A673 (cell line): ENCODE results near the gene RNF144B. TPM values are rescaled to one million over a fixed set of nuclear protein-coding genes. Genes with fewer than 3 reads are reported as not detected.

Experiments
- BruUV-seq: library from RNA; stranded (reverse); fragments of 400-500 nt; replicated peaks from 2 replicates; lab custom pipeline; 2021; lab: Mats Ljungman, UMichigan
- CTCF ChIA-PET: fragments of 300-600 bp; sonication (Branson Sonifier 250); formaldehyde crosslinking; loops from one replicate; lab custom pipeline; 2022; ENCODE audit warnings: antibody characterized with exemption; lab: Charles Lee
- POLR2A ChIA-PET: fragments of 300-600 bp; sonication (Branson Sonifier 250); formaldehyde crosslinking; loops from one replicate; lab custom pipeline; 2022; ENCODE audit warnings: antibody characterized with exemption; ENCODE audit not compliant: low non-redundant PET; lab: Charles Lee
- DNase-seq: peaks from one replicate; pipeline ENCODE4 v3.0.0-alpha.2; 2015; ENCODE audit warnings: low spot score
- H3K27ac ChIP-seq: fragments of 200-600 bp; sonication (generic); 2 replicates; pipeline ENCODE4 v1.5.1; 2016; ENCODE audit warnings: mixed run types, low read depth, mild to moderate bottlenecking, mixed read lengths, antibody characterized with exemption, low read length; ENCODE audit not compliant: poor library complexity, severe bottlenecking
- H3K27me3 ChIP-seq: fragments of 200-600 bp; sonication (generic); replicated peaks from 2 replicates; pipeline ENCODE4 v1.6.1; 2017; ENCODE audit warnings: mixed run types, low read depth, mild to moderate bottlenecking, mixed read lengths, antibody characterized with exemption, low read length; ENCODE audit not compliant: insufficient read depth, poor library complexity
- H3K36me3 ChIP-seq: fragments of 200-600 bp; sonication (generic); 2 replicates; pipeline ENCODE4 v1.6.1; 2016; ENCODE audit warnings: mixed run types, mild to moderate bottlenecking, mixed read lengths, antibody characterized with exemption, low read length; ENCODE audit not compliant: insufficient read depth, poor library complexity, severe bottlenecking
- H3K4me1 ChIP-seq: fragments of 200-600 bp; sonication (generic); 2 replicates; pipeline ENCODE4 v1.6.1; 2017; ENCODE audit warnings: mixed run types, mild to moderate bottlenecking, mixed read lengths, antibody characterized with exemption, low read length; ENCODE audit not compliant: insufficient read depth, poor library complexity, severe bottlenecking
- H3K4me3 ChIP-seq: fragments of 200-600 bp; sonication (generic); 2 replicates; pipeline ENCODE4 v1.5.1; 2016; ENCODE audit warnings: low read depth, mixed run types, mild to moderate bottlenecking, mixed read lengths, low read length; ENCODE audit not compliant: poor library complexity, severe bottlenecking
- H3K9me3 ChIP-seq: fragments of 200-600 bp; sonication (generic); 2 replicates; pipeline ENCODE4 v1.6.1; 2016; ENCODE audit warnings: mixed run types, low read depth, mild to moderate bottlenecking, mixed read lengths, antibody characterized with exemption, low read length; ENCODE audit not compliant: poor library complexity, severe bottlenecking
- EZH2 ChIP-seq: fragments of 200-600 bp; sonication (generic); IDR thresholded peaks from 2 replicates; pipeline ENCODE4 v1.6.1; 2017; ENCODE audit warnings: borderline replicate concordance, low read depth, mild to moderate bottlenecking, mixed read lengths, antibody characterized with exemption, low read length; ENCODE audit not compliant: poor library complexity, severe bottlenecking
- intact Hi-C: fragments of 100-400 bp; cut with micrococcal nuclease; formaldehyde crosslinking; loops from one replicate; pipeline ENCODE4 v1.10.0; 2022; ENCODE audit not compliant: unreplicated experiment
- total RNA-seq: library from RNA; stranded (reverse); gene quantifications from 2 replicates; pipeline ENCODE4 v1.2.3, GENCODE V29; 2021
- TF ChIP-seq, protein P1 (sequence below): fragments of 300-800, 200-600 bp; sonication (generic); conservative IDR thresholded peaks from 2 replicates; pipeline ENCODE4 v1.5.1; 2017; ENCODE audit warnings: low read depth, mild to moderate bottlenecking, antibody characterized with exemption, low read length, moderate library complexity, mixed read lengths

RNF144B gene
- total RNA-seq, 1 experiment from 2014 or later = 0.82 TPM

DNA sequence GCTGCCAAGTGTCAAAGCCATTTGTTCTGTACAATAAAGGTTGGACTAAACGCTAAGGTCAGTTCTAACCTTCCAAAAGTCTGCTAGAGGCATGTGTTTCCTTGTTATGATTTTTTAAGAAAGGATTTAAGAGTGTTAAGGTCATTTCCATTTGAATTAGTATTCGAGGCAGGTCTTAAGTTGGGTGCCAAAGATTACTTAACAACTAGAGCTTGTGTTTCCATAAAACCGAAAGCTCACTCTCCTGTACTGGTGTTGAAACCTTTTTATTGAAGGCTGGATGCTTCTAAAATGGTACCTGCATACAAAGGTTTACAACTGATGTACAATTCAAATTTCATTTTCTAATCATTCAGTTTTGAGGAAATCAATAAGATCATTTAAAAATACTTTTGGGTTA lies 82.4 kb downstream of the RNF144B start:
- BruUV-seq = no TSS peak
- Histone ChIP-seq H3K4me1 (peaks cover 4% of the 10 kb centered on the region), H3K36me3 (no peaks in the 10 kb centered on the region), H3K4me3 (no peak overlapping the region), H3K27me3 (no peaks in the 10 kb centered on the region), H3K9me3 (no peaks in the 10 kb centered on the region), H3K27ac (no peak overlapping the region)
- ChIA-PET CTCF (no interaction called here), POLR2A (no interaction called here)
- no peak for DNase-seq
- intact Hi-C loops = no loop called here
- TF ChIP-seq, protein P1, sequence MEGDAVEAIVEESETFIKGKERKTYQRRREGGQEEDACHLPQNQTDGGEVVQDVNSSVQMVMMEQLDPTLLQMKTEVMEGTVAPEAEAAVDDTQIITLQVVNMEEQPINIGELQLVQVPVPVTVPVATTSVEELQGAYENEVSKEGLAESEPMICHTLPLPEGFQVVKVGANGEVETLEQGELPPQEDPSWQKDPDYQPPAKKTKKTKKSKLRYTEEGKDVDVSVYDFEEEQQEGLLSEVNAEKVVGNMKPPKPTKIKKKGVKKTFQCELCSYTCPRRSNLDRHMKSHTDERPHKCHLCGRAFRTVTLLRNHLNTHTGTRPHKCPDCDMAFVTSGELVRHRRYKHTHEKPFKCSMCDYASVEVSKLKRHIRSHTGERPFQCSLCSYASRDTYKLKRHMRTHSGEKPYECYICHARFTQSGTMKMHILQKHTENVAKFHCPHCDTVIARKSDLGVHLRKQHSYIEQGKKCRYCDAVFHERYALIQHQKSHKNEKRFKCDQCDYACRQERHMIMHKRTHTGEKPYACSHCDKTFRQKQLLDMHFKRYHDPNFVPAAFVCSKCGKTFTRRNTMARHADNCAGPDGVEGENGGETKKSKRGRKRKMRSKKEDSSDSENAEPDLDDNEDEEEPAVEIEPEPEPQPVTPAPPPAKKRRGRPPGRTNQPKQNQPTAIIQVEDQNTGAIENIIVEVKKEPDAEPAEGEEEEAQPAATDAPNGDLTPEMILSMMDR = no peak
- TF ChIP-seq EZH2 = no peak

DNA sequence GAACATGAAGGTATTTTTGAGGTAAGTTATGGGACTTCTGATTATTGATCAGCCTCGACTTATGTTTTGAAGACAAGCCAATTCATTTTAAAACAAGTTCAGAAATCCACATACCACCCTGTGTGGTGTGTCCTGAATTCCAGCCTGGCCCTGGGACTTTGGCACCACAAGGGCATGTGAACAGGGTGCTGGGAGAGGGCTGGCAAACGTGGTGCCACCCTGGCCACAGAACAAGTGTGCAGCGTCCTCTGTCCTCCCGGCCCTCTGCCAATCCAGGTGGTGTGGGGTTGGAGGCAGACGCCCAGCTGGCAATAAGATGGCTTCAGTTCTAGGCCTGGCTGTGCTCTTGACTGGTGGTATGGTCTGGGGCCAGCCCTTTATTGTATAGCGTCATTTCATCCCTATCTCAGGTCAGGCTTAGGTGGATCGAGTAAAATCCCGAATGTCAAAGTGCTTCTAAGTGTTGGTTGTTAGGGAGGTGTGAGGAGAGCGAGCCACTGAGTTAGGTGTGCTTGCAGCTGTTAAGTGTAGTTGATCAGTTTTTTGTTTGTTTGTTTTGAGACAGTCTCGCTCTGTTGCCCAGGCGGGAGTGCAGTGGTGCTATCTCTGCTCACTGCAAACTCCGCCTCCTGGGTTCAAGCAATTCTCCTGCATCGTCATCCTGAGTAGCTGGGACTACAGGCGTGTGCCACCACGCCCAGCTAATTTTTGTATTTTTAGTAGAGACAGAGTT lies 84.2 kb downstream of the RNF144B start:
- Histone ChIP-seq H3K27me3 (no peaks in the 10 kb centered on the region), H3K4me3 (no peak overlapping the region), H3K27ac (no peak overlapping the region), H3K36me3 (no peaks in the 10 kb centered on the region), H3K4me1 (no peaks in the 10 kb centered on the region), H3K9me3 (no peaks in the 10 kb centered on the region)
- CTCF ChIA-PET = no interaction called here
- intact Hi-C loops = no loop called here
- no TSS peak for BruUV-seq
- TF ChIP-seq EZH2 = no peak
- TF ChIP-seq, protein P1 = no peak
- POLR2A ChIA-PET = no interaction called here
- DNase-seq = no peak

DNA sequence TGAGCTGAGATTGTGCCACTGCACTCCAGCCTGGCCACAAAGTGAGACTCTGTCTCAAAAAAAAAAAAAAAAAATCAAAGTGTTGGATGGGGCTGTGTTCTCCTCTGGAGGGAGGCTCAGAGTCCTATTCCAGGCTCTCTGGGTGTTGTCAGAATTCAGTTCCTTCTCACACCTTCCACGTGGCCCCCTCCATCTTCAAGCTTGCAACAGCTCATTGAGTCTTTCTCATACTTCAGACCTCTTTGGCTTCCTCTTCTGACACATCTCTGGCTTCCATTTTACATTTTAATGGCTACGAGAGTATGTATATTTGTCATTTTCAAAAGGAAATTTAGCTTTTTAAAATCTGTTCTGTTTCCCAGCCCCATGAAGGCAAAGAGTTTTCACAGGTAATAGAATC lies 85.8 kb downstream of the RNF144B start:
- TF ChIP-seq EZH2 = no peak
- TF ChIP-seq, protein P1 = no peak
- POLR2A ChIA-PET = no interaction called here

More for the DNA sequence above, 85.8 kb downstream of the RNF144B start:
- no peaks in the 10 kb centered on the region for H3K9me3 ChIP-seq
- CTCF ChIA-PET = no interaction called here
- no peaks in the 10 kb centered on the region for H3K27me3 ChIP-seq
- no TSS peak for BruUV-seq
- no peak for DNase-seq
- peaks cover 9% of the 10 kb centered on the region for H3K4me1 ChIP-seq
- H3K36me3 ChIP-seq = no peaks in the 10 kb centered on the region
- H3K4me3 ChIP-seq = no peak overlapping the region
- intact Hi-C loops = no loop called here
- H3K27ac ChIP-seq = no peak overlapping the region
